H1 (cell line): ENCODE measurements around the gene MDH1B. TPM values are rescaled to one million over a fixed set of nuclear protein-coding genes. Genes with fewer than 3 reads are reported as not detected.

Source experiments
- CTCF ChIA-PET: fragments of 300-600 bp; sonication (Branson Sonifier 250); formaldehyde crosslinking; loops from one replicate; lab custom pipeline; 2021; ENCODE audit not compliant: partially characterized antibody; lab: Charles Lee
- POLR2A ChIA-PET: fragments of 300-600 bp; sonication (Branson Sonifier 250); formaldehyde crosslinking; loops from one replicate; lab custom pipeline; 2021; ENCODE audit warnings: inconsistent platforms; ENCODE audit not compliant: partially characterized antibody; lab: Charles Lee
- DNase-seq, 2 experiments: peaks; one replicate each; pipeline versions ENCODE4 v3.0.0 to v3.0.0-alpha.2; 2010 to 2022; ENCODE audit warnings: low spot score in 2 of 2, low read depth in 1 of 2, mixed read lengths in 1 of 2
- FAIRE-seq: peaks from 2 replicates; lab custom pipeline; 2011; peaks lifted over from hg19 to GRCh38; lab: Jason Lieb, UNC
- H2AFZ ChIP-seq: 2 replicates; pipeline ENCODE4 v1.8.1; 2012; ENCODE audit warnings: low read length, inconsistent platforms
- H2AK5ac ChIP-seq: 2 replicates; pipeline ENCODE4 v1.6.1; 2013; ENCODE audit warnings: low read depth, low read length
- H2BK120ac ChIP-seq: replicated peaks from 2 replicates; pipeline ENCODE3; 2013; ENCODE audit warnings: low read depth, low read length, inconsistent platforms
- H2BK12ac ChIP-seq: 2 replicates; pipeline ENCODE4 v1.6.1; 2013; ENCODE audit warnings: low read depth, low read length
- H2BK15ac ChIP-seq: 2 replicates; pipeline ENCODE4 v1.6.1; 2013; ENCODE audit warnings: low read length
- H2BK20ac ChIP-seq: 2 replicates; pipeline ENCODE4 v1.6.1; 2013; ENCODE audit warnings: low read length
- H2BK5ac ChIP-seq: 2 replicates; pipeline ENCODE4 v1.6.1; 2013; ENCODE audit warnings: low read depth, low read length
- H3K14ac ChIP-seq: 2 replicates; pipeline ENCODE4 v1.6.1; 2013; ENCODE audit warnings: inconsistent platforms; ENCODE audit not compliant: insufficient read length
- H3K18ac ChIP-seq: 2 replicates; pipeline ENCODE4 v1.6.1; 2013; ENCODE audit warnings: low read length; ENCODE audit errors: extremely low read depth
- H3K23ac ChIP-seq: 2 replicates; pipeline ENCODE4 v1.6.1; 2013; ENCODE audit warnings: inconsistent platforms; ENCODE audit not compliant: insufficient read length
- H3K23me2 ChIP-seq: 2 replicates; pipeline ENCODE4 v1.6.1; 2013; ENCODE audit warnings: low read depth, low read length
- H3K27ac ChIP-seq: 2 replicates; pipeline ENCODE4 v1.6.1; 2011; ENCODE audit warnings: low read depth, low read length, inconsistent platforms
- H3K27me3 ChIP-seq, 4 experiments: replicated peaks in 1 of 4; 1 replicate in 1 of 4; 2 replicates in 3 of 4; pipeline versions ENCODE4 v1.6.1 to v1.8.1; 2011 to 2013; ENCODE audit warnings: low read length in 3 of 4, mild to moderate bottlenecking in 3 of 4, inconsistent platforms in 2 of 4, mixed read lengths in 2 of 4, moderate library complexity in 1 of 4; ENCODE audit not compliant: control insufficient read depth in 3 of 4, insufficient read depth in 3 of 4; ENCODE audit errors: extremely low read depth in 1 of 4
- H3K36me3 ChIP-seq, 4 experiments: 2 replicates each; pipeline versions ENCODE4 v1.6.1 to v1.8.1; 2011 to 2013; ENCODE audit warnings: mild to moderate bottlenecking in 4 of 4, low read length in 3 of 4, moderate library complexity in 2 of 4, control low read depth in 1 of 4, inconsistent platforms in 1 of 4; ENCODE audit not compliant: insufficient read depth in 4 of 4, control insufficient read depth in 2 of 4
- H3K4ac ChIP-seq: replicated peaks from 2 replicates; pipeline ENCODE3; 2013; ENCODE audit warnings: low read length, low read depth, mixed read lengths, inconsistent platforms; ENCODE audit not compliant: insufficient read length
- H3K4me1 ChIP-seq, 4 experiments: replicated peaks in 1 of 4; 1 replicate in 1 of 4; 2 replicates in 3 of 4; pipeline versions ENCODE4 v1.6.1 to v1.8.1; 2011 to 2013; ENCODE audit warnings: low read length in 3 of 4, inconsistent platforms in 2 of 4, mixed read lengths in 1 of 4; ENCODE audit not compliant: insufficient read depth in 4 of 4, control insufficient read depth in 3 of 4
- H3K4me2 ChIP-seq, 2 experiments: 2 replicates each; pipeline versions ENCODE4 v1.6.1 to v1.8.1; 2011 to 2013; ENCODE audit warnings: low read depth in 2 of 2, low read length in 2 of 2, control low read depth in 1 of 2, inconsistent platforms in 1 of 2, mild to moderate bottlenecking in 1 of 2; ENCODE audit not compliant: insufficient read depth in 1 of 2
- H3K4me3 ChIP-seq, 4 experiments: fragments of 200-600, 300-600 bp in 1 of 4; sonication (generic), shearing (Covaris generic), sonication (Bioruptor Twin) in 1 of 4; 2 replicates each; pipeline versions ENCODE4 v1.5.1 to v1.8.1; 2011 to 2016; ENCODE audit warnings: low read length in 4 of 4, low read depth in 3 of 4, control low read depth in 2 of 4, inconsistent platforms in 2 of 4, mild to moderate bottlenecking in 2 of 4, mixed read lengths in 1 of 4, moderate library complexity in 1 of 4; ENCODE audit not compliant: insufficient read depth in 2 of 4; ENCODE audit errors: extremely low read depth in 1 of 4
- H3K56ac ChIP-seq: replicated peaks from 2 replicates; pipeline ENCODE3; 2013; ENCODE audit warnings: low read depth, mild to moderate bottlenecking, mixed read lengths, low read length, inconsistent platforms; ENCODE audit not compliant: insufficient read length
- H3K79me1 ChIP-seq: 2 replicates; pipeline ENCODE4 v1.6.1; 2013; ENCODE audit warnings: low read depth, low read length, control low read depth
- H3K79me2 ChIP-seq, 2 experiments: 2 replicates each; pipeline versions ENCODE4 v1.6.1 to v1.8.1; 2012 to 2013; ENCODE audit warnings: low read length in 2 of 2, mild to moderate bottlenecking in 2 of 2, inconsistent platforms in 1 of 2; ENCODE audit not compliant: insufficient read depth in 2 of 2, control insufficient read depth in 1 of 2
- H3K9ac ChIP-seq, 4 experiments: replicated peaks in 1 of 4; 1 replicate in 1 of 4; 2 replicates in 3 of 4; pipeline versions ENCODE4 v1.6.1 to v1.8.1; 2011 to 2013; ENCODE audit warnings: low read depth in 3 of 4, low read length in 3 of 4, control low read depth in 2 of 4, mild to moderate bottlenecking in 2 of 4, moderate library complexity in 2 of 4, inconsistent platforms in 1 of 4; ENCODE audit errors: extremely low read depth in 1 of 4
- H3K9me3 ChIP-seq, 2 experiments: 2 replicates each; pipeline versions ENCODE4 v1.6.1 to v1.8.1; 2012 to 2013; ENCODE audit warnings: mild to moderate bottlenecking in 2 of 2, moderate library complexity in 2 of 2, control low read depth in 1 of 2, inconsistent platforms in 1 of 2, low read depth in 1 of 2, low read length in 1 of 2, mixed read lengths in 1 of 2; ENCODE audit not compliant: insufficient read depth in 2 of 2
- H4K20me1 ChIP-seq, 2 experiments: replicated peaks in 1 of 2; 2 replicates each; pipeline versions ENCODE3 to v1.8.1; 2011 to 2013; ENCODE audit warnings: inconsistent platforms in 2 of 2, low read length in 2 of 2, mild to moderate bottlenecking in 1 of 2; ENCODE audit not compliant: insufficient read depth in 2 of 2, control insufficient read depth in 1 of 2
- H4K5ac ChIP-seq: 2 replicates; pipeline ENCODE4 v1.6.1; 2013; ENCODE audit warnings: low read length, low read depth, mixed read lengths, inconsistent platforms; ENCODE audit not compliant: insufficient read length
- H4K8ac ChIP-seq: 2 replicates; pipeline ENCODE4 v1.8.0; 2013; ENCODE audit warnings: mild to moderate bottlenecking, moderate library complexity, low read length, inconsistent platforms; ENCODE audit not compliant: insufficient read depth; ENCODE audit errors: extremely low read depth
- H4K91ac ChIP-seq: replicated peaks from 2 replicates; pipeline ENCODE3; 2013; ENCODE audit warnings: low read length, mixed read lengths, inconsistent platforms; ENCODE audit not compliant: insufficient read length
- BCL11A ChIP-seq, 2 experiments: IDR thresholded peaks; one replicate each; pipeline ENCODE4 v1.6.1; 2011; ENCODE audit warnings: low read depth in 2 of 2, low read length in 2 of 2, mild to moderate bottlenecking in 2 of 2
- CBX5 ChIP-seq: fragments of 300-800, 300-1000 bp; sonication (generic); IDR thresholded peaks from 2 replicates; pipeline ENCODE4 v1.7.1; 2016; ENCODE audit warnings: antibody characterized with exemption, low read length, low read depth
- CEBPB ChIP-seq: IDR thresholded peaks from 2 replicates; pipeline ENCODE4 v1.6.1; 2012; ENCODE audit warnings: low read depth, low read length
- CREB1 ChIP-seq: IDR thresholded peaks from 2 replicates; pipeline ENCODE4 v1.6.1; 2012; ENCODE audit warnings: inconsistent platforms
- GTF2F1 ChIP-seq: IDR thresholded peaks from 2 replicates; pipeline ENCODE4 v1.6.1; 2012; ENCODE audit warnings: low read depth, low read length, improper control_type of control experiment, borderline replicate concordance
- HDAC2 ChIP-seq, 2 experiments: fragments of 300-600 bp in 1 of 2; sonication (generic) in 1 of 2; IDR thresholded peaks; 2 replicates each; pipeline ENCODE4 v1.6.1; 2011 to 2012; ENCODE audit warnings: low read depth in 2 of 2, low read length in 2 of 2, mild to moderate bottlenecking in 2 of 2, moderate library complexity in 2 of 2, borderline replicate concordance in 1 of 2, inconsistent platforms in 1 of 2
- polyA plus RNA-seq, 7 experiments: library from polyadenylated mRNA; depleted of rRNA in 3 of 7; stranded (reverse) in 5 of 7; unstranded in 2 of 7; fragments of >200 nt in 5 of 7; fragments of 200-250 nt in 2 of 7; gene quantifications; 1 replicate in 5 of 7; 2 replicates in 1 of 7; 4 replicates in 1 of 7; pipeline versions ENCODE4 v1.2.1 to v1.2.3, GENCODE V29; 2011 to 2013; ENCODE audit warnings: missing spikeins in 2 of 7, mixed read lengths in 2 of 7
- total RNA-seq: library from RNA; stranded (reverse); fragmentation: NEBNext Ultra II Directional; extraction: Animal tissue kit (Norgen Biotek cat#: 25700); gene quantifications from 2 replicates; pipeline ENCODE4 v1.2.1, GENCODE V29; 2021

The MDH1B gene
- total and polyA plus RNA-seq, 2 of the 8 experiments (the other 6 are each of a cell fraction or from before 2014, with no cell fraction given): 1.5 to 2.1 TPM

DNA sequence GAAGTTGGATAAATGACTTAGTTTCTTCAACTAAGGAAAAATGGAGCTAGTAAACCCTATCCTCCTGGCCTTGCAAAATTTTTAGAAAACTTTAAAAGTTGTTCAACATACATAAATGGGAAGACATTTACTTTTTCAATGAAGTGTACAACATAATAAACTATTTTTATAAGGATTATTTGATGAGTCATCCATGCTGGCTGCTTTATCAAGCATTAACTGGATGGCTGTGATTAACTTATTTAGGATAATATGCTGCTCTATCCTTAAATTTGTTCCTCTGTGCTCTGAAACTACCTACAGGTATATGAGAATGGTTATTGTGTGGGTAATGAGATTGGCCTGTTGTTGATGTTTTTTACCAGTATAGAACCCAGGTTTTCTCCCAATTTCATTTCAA, 68.2 kb downstream of the MDH1B start:
- no peak overlapping the region for H2BK15ac ChIP-seq
- H4K8ac ChIP-seq: no peak overlapping the region
- no peak overlapping the region for H4K91ac ChIP-seq
- H3K18ac ChIP-seq: no peak overlapping the region
- no peaks in the 10 kb centered on the region for H3K79me2 ChIP-seq
- no peak overlapping the region for H3K4ac ChIP-seq
- H2BK12ac ChIP-seq: no peak overlapping the region
- H2BK5ac ChIP-seq: no peak overlapping the region
- H3K27ac ChIP-seq: no peak overlapping the region
- H3K4me2 ChIP-seq: no peak overlapping the region
- H3K9me3 ChIP-seq: no peaks in the 10 kb centered on the region
- no peak overlapping the region for H3K56ac ChIP-seq
- H3K23ac ChIP-seq: no peak overlapping the region
- H4K5ac ChIP-seq: no peak overlapping the region
- ChIA-PET POLR2A (interaction anchor here (1.4 kb wide), 1 partner anchor 57 kb away, joined by 3 read pairs; no protein-coding TSS in a partner anchor), CTCF (interaction anchor here (0.7 to 6.6 kb wide), 4 partner anchors 10 to 222 kb away, joined by 3 to 78 read pairs (median 4); no protein-coding TSS in a partner anchor)
- H3K23me2 ChIP-seq: no peaks in the 10 kb centered on the region
- no peak overlapping the region for H3K14ac ChIP-seq
- no peak overlapping the region for H2AFZ ChIP-seq
- H3K4me3 ChIP-seq: no peak overlapping the region
- DNase-seq (no peak), FAIRE-seq (no peak)
- H2BK20ac ChIP-seq: no peak overlapping the region
- H3K36me3 ChIP-seq: no peaks in the 10 kb centered on the region
- H3K4me1 ChIP-seq: 0 out of 7 replicates have a peak, but pooled peaks cover 0 to 2% (median 0%) of the 10 kb centered on the region in 4 experiments
- H3K27me3 ChIP-seq: no peaks in the 10 kb centered on the region
- no peak overlapping the region for H3K9ac ChIP-seq
- H3K79me1 ChIP-seq: no peaks in the 10 kb centered on the region
- H2BK120ac ChIP-seq: no peak overlapping the region
- no peak overlapping the region for H2AK5ac ChIP-seq
- H4K20me1 ChIP-seq: no peaks in the 10 kb centered on the region
- TF ChIP-seq GTF2F1: no peak
- TF ChIP-seq CEBPB: no peak
- TF ChIP-seq HDAC2 (IDR thresholded peaks at IDR 0.05; ENCODE audit: borderline replicate concordance in 1 of 2, low read depth in 2 of 2, low read length in 2 of 2): no peak
- no peak for TF ChIP-seq BCL11A (IDR thresholded peaks at IDR 0.05; ENCODE audit: low read depth in 2 of 2, low read length in 2 of 2)
- TF ChIP-seq CBX5: no peak
- TF ChIP-seq CREB1: no peak
